IPS-20b (cell line): ENCODE data around the gene CEMIP.
"Not testable (repeated sequence)": the region's sequence is repeated elsewhere in the genome, so short reads cannot be mapped to it uniquely, and the experiment has no call there.

Experiments
- H3K27ac ChIP-seq: one replicate; pipeline ENCODE4 v1.5.1; 2013; ENCODE audit warnings: low read length
- H3K27me3 ChIP-seq: 2 replicates; pipeline ENCODE4 v1.6.1; 2013; ENCODE audit warnings: mild to moderate bottlenecking, low read length, inconsistent platforms; ENCODE audit not compliant: insufficient read depth
- H3K36me3 ChIP-seq: 2 replicates; pipeline ENCODE4 v1.6.1; 2013; ENCODE audit warnings: low read depth, mild to moderate bottlenecking, inconsistent platforms, low read length, moderate library complexity; ENCODE audit not compliant: insufficient read depth
- H3K4me1 ChIP-seq: 2 replicates; pipeline ENCODE4 v1.6.1; 2013; ENCODE audit warnings: mild to moderate bottlenecking, control low read depth, inconsistent platforms, low read length, moderate library complexity; ENCODE audit not compliant: insufficient read depth
- H3K4me3 ChIP-seq: 2 replicates; pipeline ENCODE4 v1.5.1; 2013; ENCODE audit warnings: mild to moderate bottlenecking, low read length, inconsistent platforms
- H3K9ac ChIP-seq: 2 replicates; pipeline ENCODE4 v1.6.1; 2013; ENCODE audit warnings: low read depth, mild to moderate bottlenecking, inconsistent platforms, low read length, moderate library complexity
- H3K9me3 ChIP-seq: 2 replicates; pipeline ENCODE4 v1.6.1; 2013; ENCODE audit warnings: mild to moderate bottlenecking, low read depth, low read length, inconsistent platforms; ENCODE audit not compliant: insufficient read depth

Gene CEMIP

GRCh38 chr15:80763235-80763634 is 15.9 kb upstream of the CEMIP start:
- not testable (repeated sequence) for H3K4me1 ChIP-seq, H3K4me3 ChIP-seq, H3K27me3 ChIP-seq, H3K9me3 ChIP-seq, H3K9ac ChIP-seq, H3K36me3 ChIP-seq, H3K27ac ChIP-seq

GRCh38 chr15:80764535-80764934 is 14.6 kb upstream of the CEMIP start:
- Histone ChIP-seq H3K27ac (no peak overlapping the region), H3K9me3 (no peaks in the 10 kb centered on the region), H3K36me3 (no peaks in the 10 kb centered on the region), H3K4me3 (no peak overlapping the region), H3K27me3 (no peaks in the 10 kb centered on the region), H3K9ac (no peak overlapping the region), H3K4me1 (0 out of 2 replicates have a peak, but pooled peaks cover 3% of the 10 kb centered on the region)

- no peak overlapping the region for H3K27ac ChIP-seq
- H3K36me3 ChIP-seq: no peaks in the 10 kb centered on the region
These were observed 12.9 kb upstream of the CEMIP start for GRCh38 chr15:80766275-80766674.

GRCh38 chr15:80768158-80768557 is 11.0 kb upstream of the CEMIP start:
- Histone ChIP-seq H3K9me3 (no peaks in the 10 kb centered on the region), H3K36me3 (no peaks in the 10 kb centered on the region), H3K4me1 (0 out of 2 replicates have a peak, but pooled peaks cover 3% of the 10 kb centered on the region), H3K27me3 (no peaks in the 10 kb centered on the region), H3K4me3 (no peak overlapping the region), H3K27ac (no peak overlapping the region), H3K9ac (no peak overlapping the region)

More at GRCh38 chr15:80766275-80766674, 12.9 kb upstream of the CEMIP start:
- Histone ChIP-seq H3K4me1 (0 out of 2 replicates have a peak, but pooled peaks cover 3% of the 10 kb centered on the region), H3K27me3 (no peaks in the 10 kb centered on the region), H3K4me3 (no peak overlapping the region), H3K9me3 (no peaks in the 10 kb centered on the region), H3K9ac (no peak overlapping the region)

GRCh38 chr15:80769153-80769828 is 9.9 kb upstream of the CEMIP start:
- Histone ChIP-seq H3K27me3 (no peaks in the 10 kb centered on the region), H3K4me3 (no peak overlapping the region), H3K27ac (no peak overlapping the region), H3K9ac (no peak overlapping the region), H3K4me1 (0 out of 2 replicates have a peak, but pooled peaks cover 3% of the 10 kb centered on the region), H3K36me3 (no peaks in the 10 kb centered on the region), H3K9me3 (no peaks in the 10 kb centered on the region)

GRCh38 chr15:80769829-80770705 is 9.1 kb upstream of the CEMIP start:
- Histone ChIP-seq H3K36me3 (no peaks in the 10 kb centered on the region), H3K27me3 (no peaks in the 10 kb centered on the region), H3K9me3 (no peaks in the 10 kb centered on the region), H3K4me1 (0 out of 2 replicates have a peak, but pooled peaks cover 3% of the 10 kb centered on the region), H3K4me3 (no peak overlapping the region), H3K27ac (no peak overlapping the region), H3K9ac (no peak overlapping the region)

GRCh38 chr15:80773122-80773551 is 6.0 kb upstream of the CEMIP start:
- no peaks in the 10 kb centered on the region for H3K36me3 ChIP-seq
- no peak overlapping the region for H3K27ac ChIP-seq
- no peak overlapping the region for H3K4me3 ChIP-seq
- H3K9ac ChIP-seq: no peak overlapping the region
- no peaks in the 10 kb centered on the region for H3K9me3 ChIP-seq
- H3K27me3 ChIP-seq: peaks cover 9% of the 10 kb centered on the region
- 0 out of 2 replicates have a peak, but pooled peaks cover 3% of the 10 kb centered on the region for H3K4me1 ChIP-seq

GRCh38 chr15:80773792-80774352 is 5.3 kb upstream of the CEMIP start:
- H3K4me1 ChIP-seq: no peaks in the 10 kb centered on the region
- no peak overlapping the region for H3K27ac ChIP-seq
- H3K9me3 ChIP-seq: no peaks in the 10 kb centered on the region
- no peak overlapping the region for H3K9ac ChIP-seq
- H3K4me3 ChIP-seq: no peak overlapping the region
- H3K36me3 ChIP-seq: no peaks in the 10 kb centered on the region
- H3K27me3 ChIP-seq: peaks cover 17% of the 10 kb centered on the region

- Histone ChIP-seq H3K9ac (no peak overlapping the region), H3K36me3 (no peaks in the 10 kb centered on the region), H3K27me3 (peaks cover 22% of the 10 kb centered on the region), H3K9me3 (no peaks in the 10 kb centered on the region), H3K27ac (no peak overlapping the region), H3K4me1 (no peaks in the 10 kb centered on the region), H3K4me3 (no peak overlapping the region)
These were observed 4.7 kb upstream of the CEMIP start for GRCh38 chr15:80774486-80774885.

- Histone ChIP-seq H3K36me3 (no peaks in the 10 kb centered on the region), H3K27ac (no peak overlapping the region), H3K9me3 (no peaks in the 10 kb centered on the region), H3K4me1 (no peaks in the 10 kb centered on the region), H3K9ac (no peak overlapping the region), H3K27me3 (peaks cover 30% of the 10 kb centered on the region), H3K4me3 (no peak overlapping the region)
These were observed 3.8 kb upstream of the CEMIP start for GRCh38 chr15:80775338-80775737.

GRCh38 chr15:80776420-80777045 is 2.6 kb upstream of the CEMIP start:
- H3K9me3 ChIP-seq: no peaks in the 10 kb centered on the region
- H3K27me3 ChIP-seq: peaks cover 42% of the 10 kb centered on the region
- H3K4me1 ChIP-seq: peaks cover 4% of the 10 kb centered on the region; the same call in 1 of the 2 replicates
- no peaks in the 10 kb centered on the region for H3K36me3 ChIP-seq
- H3K4me3 ChIP-seq: no peak overlapping the region
- H3K27ac ChIP-seq: no peak overlapping the region
- H3K9ac ChIP-seq: no peak overlapping the region
